Natural killer cell (primary cell): ENCODE data around the gene RALGPS1. TPM values are rescaled to one million over a fixed set of nuclear protein-coding genes. Genes with fewer than 3 reads are reported as not detected.

Experiments
- ATAC-seq, 3 donors: fragments of 150-1000 bp in 2 of 3; fragments of 200-7000 bp in 1 of 3; cut with Tn5 transposase; 1 replicate in 1 of 3; 2 replicates in 2 of 3; pipeline ENCODE4 v1.10.0; 2021; ENCODE audit warnings: mild to moderate bottlenecking in 2 of 3, moderate library complexity in 2 of 3
- DNase-seq, 2 donors: peaks; one replicate each; pipeline versions ENCODE4 v3.0.0 to v3.0.0-alpha.2; 2013 to 2021; ENCODE audit warnings: mixed read lengths in 1 of 2
- H3K27ac ChIP-seq: one replicate; pipeline ENCODE4 v1.5.1; 2013; ENCODE audit warnings: mild to moderate bottlenecking, low read length
- H3K27me3 ChIP-seq: one replicate; pipeline ENCODE4 v1.6.1; 2013; ENCODE audit warnings: low read length; ENCODE audit not compliant: control insufficient read depth, insufficient read depth
- H3K36me3 ChIP-seq: one replicate; pipeline ENCODE4 v1.6.1; 2013; ENCODE audit warnings: low read length; ENCODE audit not compliant: control insufficient read depth, insufficient read depth
- H3K4me1 ChIP-seq: one replicate; pipeline ENCODE4 v1.6.1; 2013; ENCODE audit warnings: low read length; ENCODE audit not compliant: control insufficient read depth, insufficient read depth
- H3K4me3 ChIP-seq: one replicate; pipeline ENCODE4 v1.5.1; 2013; ENCODE audit warnings: low read length
- H3K9me3 ChIP-seq: one replicate; pipeline ENCODE4 v1.6.1; 2013; ENCODE audit warnings: low read length; ENCODE audit not compliant: control insufficient read depth, insufficient read depth
- H3K27ac Mint-ChIP-seq, 2 donors: one replicate each; pipeline ENCODE4 v1.8.0; 2022; ENCODE audit warnings: mild to moderate bottlenecking in 2 of 2, mixed read lengths in 2 of 2, moderate library complexity in 1 of 2
- H3K27me3 Mint-ChIP-seq, 2 donors: one replicate each; pipeline ENCODE4 v1.8.0; 2022; ENCODE audit warnings: low read depth in 2 of 2, mixed read lengths in 2 of 2
- H3K36me3 Mint-ChIP-seq: one replicate; pipeline ENCODE4 v1.8.0; 2022; ENCODE audit warnings: mixed read lengths
- H3K4me1 Mint-ChIP-seq, 2 donors: one replicate each; pipeline ENCODE4 v1.8.0; 2022; ENCODE audit warnings: mixed read lengths in 2 of 2
- H3K4me3 Mint-ChIP-seq: one replicate; pipeline ENCODE4 v1.8.0; 2022; ENCODE audit warnings: mild to moderate bottlenecking, moderate library complexity, mixed read lengths
- H3K9me3 Mint-ChIP-seq, 2 donors: one replicate each; pipeline ENCODE4 v1.8.0; 2022; ENCODE audit warnings: mixed read lengths in 2 of 2
- CTCF ChIP-seq: fragments of 200-600 bp; IDR thresholded peaks from one replicate; pipeline ENCODE4 v1.8.0; 2022; ENCODE audit warnings: antibody characterized with exemption
- WGBS: methylation state at CpG from one replicate; pipeline ENCODE4 v1.1.7; 2013; ENCODE audit warnings: missing lambda C conversion rate; ENCODE audit not compliant: insufficient coverage; 5-methylcytosine and 5-hydroxymethylcytosine counted together
- intact Hi-C: fragments of 100-400 bp; cut with micrococcal nuclease; formaldehyde crosslinking; loops from one replicate; pipeline ENCODE4 v1.14.2; 2022
- total RNA-seq, 4 donors: library from RNA; stranded (reverse); fragments of 120-200 nt in 1 of 4; gene quantifications; one replicate each; pipeline versions ENCODE4 v1.2.3 to v1.2.4, GENCODE V29; 2013 to 2022

The RALGPS1 gene
- total RNA-seq, 3 donors from 2014 or later (not counting 1 experiment from before 2014, with no cell fraction given) = 11.9 to 21.2 (median 13.2) TPM

GRCh38 chr9:127153501-127153900 is 238.9 kb downstream of the RALGPS1 start:
- Mint-ChIP-seq H3K27ac (no peak overlapping the region), H3K27me3 (no peaks in the 10 kb centered on the region), H3K9me3 (no peaks in the 10 kb centered on the region), H3K36me3 (no peaks in the 10 kb centered on the region), H3K4me3 (no peak overlapping the region), H3K4me1 (no peaks in the 10 kb centered on the region)
- TF ChIP-seq CTCF = no peak
- intact Hi-C loops = no loop called here
- Histone ChIP-seq H3K9me3 (no peaks in the 10 kb centered on the region), H3K4me3 (no peak overlapping the region), H3K4me1 (peaks cover 9% of the 10 kb centered on the region), H3K36me3 (no peaks in the 10 kb centered on the region), H3K27me3 (no peaks in the 10 kb centered on the region), H3K27ac (no peak overlapping the region)
- DNase-seq = no peak
- no peak for ATAC-seq
- 98% methylated on average over 4 of the region's 4 CpGs for WGBS

DNA sequence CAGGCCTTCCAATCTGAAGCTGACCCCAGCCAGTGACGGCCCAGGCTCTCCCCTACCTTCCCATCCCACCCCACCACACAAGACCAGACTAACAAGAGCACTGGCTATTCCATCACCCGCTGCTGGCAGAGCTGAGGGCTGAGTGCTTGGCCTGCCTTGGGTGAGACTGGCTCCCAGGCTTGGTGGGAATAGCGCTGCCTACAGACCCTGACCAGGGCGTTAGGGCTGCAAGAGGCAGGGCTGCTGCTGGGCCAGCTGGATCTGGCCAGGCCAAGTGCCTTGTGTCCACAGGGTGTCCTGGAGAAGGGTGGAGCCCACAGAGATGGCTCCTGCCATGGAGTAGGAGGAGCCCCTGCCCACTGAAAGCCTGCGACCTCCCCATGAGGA is 239.4 kb downstream of the RALGPS1 start:
- H3K4me1 ChIP-seq = peaks cover 9% of the 10 kb centered on the region
- H3K27ac Mint-ChIP-seq = no peak overlapping the region
- no peaks in the 10 kb centered on the region for H3K36me3 ChIP-seq
- H3K27me3 ChIP-seq = no peaks in the 10 kb centered on the region
- H3K4me3 ChIP-seq = no peak overlapping the region
- WGBS = 92% methylated on average over 5 of the region's 5 CpGs
- no peak for ATAC-seq
- H3K4me1 Mint-ChIP-seq = no peaks in the 10 kb centered on the region
- H3K27ac ChIP-seq = no peak overlapping the region
- no peaks in the 10 kb centered on the region for H3K36me3 Mint-ChIP-seq
- no peaks in the 10 kb centered on the region for H3K9me3 Mint-ChIP-seq
- no peaks in the 10 kb centered on the region for H3K27me3 Mint-ChIP-seq
- intact Hi-C loops = no loop called here
- no peak for DNase-seq
- H3K4me3 Mint-ChIP-seq = no peak overlapping the region
- no peak for TF ChIP-seq CTCF
- no peaks in the 10 kb centered on the region for H3K9me3 ChIP-seq

GRCh38 chr9:127154390-127155191 is 240.0 kb downstream of the RALGPS1 start:
- 63% methylated on average over 13 of the region's 13 CpGs for WGBS
- intact Hi-C loops = no loop called here
- H3K9me3 Mint-ChIP-seq = no peaks in the 10 kb centered on the region
- Histone ChIP-seq H3K27ac (no peak overlapping the region), H3K27me3 (no peaks in the 10 kb centered on the region), H3K9me3 (no peaks in the 10 kb centered on the region), H3K36me3 (no peaks in the 10 kb centered on the region), H3K4me3 (no peak overlapping the region), H3K4me1 (peaks cover 9% of the 10 kb centered on the region)
- ATAC-seq (peak in 1 of 3 donors; percentile 27), DNase-seq (no peak)
- H3K4me1 Mint-ChIP-seq = no peaks in the 10 kb centered on the region
- H3K4me3 Mint-ChIP-seq = no peak overlapping the region
- peaks cover 0 to 1% of the 10 kb centered on the region in 2 donors for H3K27me3 Mint-ChIP-seq
- H3K36me3 Mint-ChIP-seq = no peaks in the 10 kb centered on the region
- no peak overlapping the region for H3K27ac Mint-ChIP-seq
- no peak for TF ChIP-seq CTCF
